HUES6 (cell line): ENCODE data around the gene CPZ.
"Not testable (repeated sequence)": the region's sequence is repeated elsewhere in the genome, so short reads cannot be mapped to it uniquely, and the experiment has no call there.

ENCODE experiments used
- H3K27ac ChIP-seq: 2 replicates; pipeline ENCODE4 v1.7.0; 2013; ENCODE audit warnings: low read depth, mild to moderate bottlenecking, low read length, inconsistent platforms
- H3K27me3 ChIP-seq: 2 replicates; pipeline ENCODE4 v1.6.1; 2013; ENCODE audit warnings: low read length; ENCODE audit not compliant: control insufficient read depth, insufficient read depth
- H3K36me3 ChIP-seq: 2 replicates; pipeline ENCODE4 v1.6.1; 2013; ENCODE audit warnings: low read length; ENCODE audit not compliant: control insufficient read depth, insufficient read depth
- H3K4me1 ChIP-seq: 2 replicates; pipeline ENCODE4 v1.6.1; 2013; ENCODE audit warnings: low read length; ENCODE audit not compliant: control insufficient read depth, insufficient read depth
- H3K4me3 ChIP-seq: 2 replicates; pipeline ENCODE4 v1.5.1; 2013; ENCODE audit warnings: low read depth, low read length
- H3K9ac ChIP-seq: one replicate; pipeline ENCODE4 v1.6.1; 2013; ENCODE audit warnings: mild to moderate bottlenecking, low read length
- H3K9me3 ChIP-seq: 2 replicates; pipeline ENCODE4 v1.6.1; 2013; ENCODE audit warnings: low read depth, low read length; ENCODE audit not compliant: control insufficient read depth, insufficient read depth

CPZ gene

DNA sequence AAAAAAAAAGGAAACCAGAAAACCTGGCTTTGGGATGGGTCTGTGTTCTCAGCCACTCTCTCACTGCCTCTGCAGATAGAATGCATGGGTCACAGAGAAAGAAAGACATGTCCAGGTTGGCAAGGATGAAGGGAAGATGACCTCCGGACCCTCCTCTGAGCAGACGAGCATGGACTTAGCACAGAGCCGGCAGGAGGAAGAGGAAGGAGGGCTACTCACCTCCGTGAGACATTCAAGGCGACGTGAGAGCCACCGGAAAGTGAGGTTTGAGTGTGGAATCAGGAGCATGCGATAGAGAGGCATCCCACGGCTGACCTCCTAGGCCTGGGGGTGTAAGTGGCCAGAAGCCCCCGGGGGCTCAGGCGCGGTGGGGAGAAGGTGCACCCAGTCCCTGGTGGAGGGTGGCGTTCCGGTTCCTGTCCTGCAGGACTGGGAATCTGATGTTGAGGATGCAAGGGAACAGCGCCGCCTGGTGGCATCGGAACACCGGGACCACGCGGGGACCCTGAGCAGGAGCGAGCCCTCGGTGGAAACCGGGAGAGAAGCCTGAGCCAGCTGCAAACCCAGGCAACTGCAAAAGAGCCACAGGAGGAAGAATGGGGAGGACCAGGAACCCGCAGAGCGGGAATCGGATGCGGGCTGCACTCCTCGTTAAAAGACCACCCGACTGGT lies 32.2 kb downstream of the CPZ start:
- H3K4me3 ChIP-seq, H3K36me3 ChIP-seq, H3K9me3 ChIP-seq, H3K4me1 ChIP-seq, H3K9ac ChIP-seq, H3K27me3 ChIP-seq, H3K27ac ChIP-seq: not testable (repeated sequence)

GRCh38 chr4:8630240-8630905 lies 37.8 kb downstream of the CPZ start:
- not testable (repeated sequence) for H3K27me3 ChIP-seq, H3K4me1 ChIP-seq, H3K36me3 ChIP-seq, H3K4me3 ChIP-seq, H3K9ac ChIP-seq, H3K9me3 ChIP-seq, H3K27ac ChIP-seq

GRCh38 chr4:8631896-8632295 lies 39.3 kb downstream of the CPZ start:
- not testable (repeated sequence) for H3K27ac ChIP-seq, H3K27me3 ChIP-seq, H3K9ac ChIP-seq, H3K4me1 ChIP-seq, H3K9me3 ChIP-seq, H3K4me3 ChIP-seq, H3K36me3 ChIP-seq

GRCh38 chr4:8634773-8635172 lies 42.2 kb downstream of the CPZ start:
- H3K4me1 ChIP-seq, H3K9ac ChIP-seq, H3K4me3 ChIP-seq, H3K36me3 ChIP-seq, H3K9me3 ChIP-seq, H3K27ac ChIP-seq: not testable (repeated sequence)
- peaks cover 14% of the 10 kb centered on the region; the same call in 1 of the 2 replicates for H3K27me3 ChIP-seq

GRCh38 chr4:8635897-8636554 lies 43.5 kb downstream of the CPZ start:
- H3K27me3 ChIP-seq: peaks cover 14% of the 10 kb centered on the region; the same call in 1 of the 2 replicates
- H3K27ac ChIP-seq, H3K36me3 ChIP-seq, H3K4me1 ChIP-seq, H3K9me3 ChIP-seq, H3K9ac ChIP-seq, H3K4me3 ChIP-seq: not testable (repeated sequence)

GRCh38 chr4:8637456-8637984 lies 45.0 kb downstream of the CPZ start:
- H3K9ac ChIP-seq: no peak overlapping the region
- no peaks in the 10 kb centered on the region for H3K36me3 ChIP-seq
- no peak overlapping the region for H3K4me3 ChIP-seq
- H3K9me3 ChIP-seq: no peaks in the 10 kb centered on the region
- peaks cover 14% of the 10 kb centered on the region; the same call in 1 of the 2 replicates for H3K27me3 ChIP-seq
- no peak overlapping the region for H3K27ac ChIP-seq
- no peaks in the 10 kb centered on the region for H3K4me1 ChIP-seq

DNA sequence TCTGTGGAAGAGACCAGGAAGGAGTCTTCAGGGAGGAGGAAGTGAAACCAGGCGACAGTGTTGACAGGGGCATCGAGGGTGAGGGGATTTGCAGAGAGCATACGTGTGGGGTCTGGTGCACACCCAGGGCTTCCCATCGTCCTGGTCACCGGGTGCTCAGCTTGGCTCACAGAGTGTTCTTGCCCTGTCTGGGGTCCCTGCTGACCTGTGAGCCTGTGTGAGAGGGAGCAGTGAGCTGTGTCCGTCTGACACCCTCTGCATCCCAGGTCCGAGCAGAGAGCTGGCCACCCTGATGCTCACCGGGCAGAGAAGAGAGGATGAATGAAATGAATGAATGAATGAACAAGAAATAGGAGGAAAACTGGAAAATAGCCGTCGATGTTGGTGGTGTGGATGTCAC lies 46.5 kb downstream of the CPZ start:
- Histone ChIP-seq H3K9me3 (no peaks in the 10 kb centered on the region), H3K9ac (no peak overlapping the region), H3K27ac (no peak overlapping the region), H3K4me1 (no peaks in the 10 kb centered on the region), H3K27me3 (peaks cover 14% of the 10 kb centered on the region; the same call in 1 of the 2 replicates), H3K4me3 (no peak overlapping the region), H3K36me3 (no peaks in the 10 kb centered on the region)

DNA sequence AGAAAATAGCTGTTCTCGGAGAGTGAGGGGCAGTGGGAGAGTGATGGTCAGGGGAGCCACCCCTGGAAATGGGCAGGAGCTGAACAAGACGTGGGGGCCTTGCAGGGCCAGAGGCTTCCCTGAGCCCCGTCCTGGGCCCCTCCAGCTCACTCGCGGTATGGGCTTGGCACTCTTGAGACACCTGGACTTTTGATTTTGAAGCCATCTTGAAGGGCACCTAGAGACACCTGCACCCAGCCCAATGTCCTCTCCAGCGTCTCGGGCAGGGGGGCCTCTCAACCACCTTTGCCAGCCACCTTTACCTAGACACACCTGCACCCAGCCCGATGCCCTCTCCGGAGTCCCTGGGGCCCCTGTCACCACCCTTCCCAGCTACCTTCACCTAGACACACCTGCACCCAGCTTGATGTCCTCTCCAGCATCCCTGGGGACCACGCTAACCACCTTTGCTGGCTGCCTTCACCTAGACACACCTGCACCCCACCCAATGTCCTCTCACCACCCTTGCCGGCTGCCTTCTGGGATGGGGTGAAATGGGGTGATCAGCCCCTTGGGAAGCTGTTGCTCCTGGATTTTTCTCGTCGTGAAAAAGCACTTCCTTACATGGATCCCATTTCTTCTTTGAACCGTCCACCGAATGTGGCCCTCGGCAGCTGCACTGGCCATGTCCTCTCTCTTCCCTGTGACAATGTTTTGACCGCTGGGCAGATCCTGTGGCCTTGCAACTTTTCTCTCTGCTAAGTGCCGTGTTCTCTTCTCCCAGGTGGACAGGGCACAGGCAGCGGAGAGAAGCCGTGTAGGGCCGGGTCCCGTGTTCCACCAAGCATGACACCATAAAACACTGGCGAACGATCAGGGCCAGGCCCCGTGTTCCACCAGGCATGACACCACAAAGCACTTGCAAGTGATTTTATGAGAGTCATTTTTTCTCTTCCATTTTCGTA lies 47.5 kb downstream of the CPZ start:
- Histone ChIP-seq H3K27me3 (peaks cover 14% of the 10 kb centered on the region; the same call in 1 of the 2 replicates), H3K4me1 (no peaks in the 10 kb centered on the region), H3K27ac (no peak overlapping the region), H3K9ac (no peak overlapping the region), H3K9me3 (no peaks in the 10 kb centered on the region), H3K4me3 (no peak overlapping the region), H3K36me3 (no peaks in the 10 kb centered on the region)

DNA sequence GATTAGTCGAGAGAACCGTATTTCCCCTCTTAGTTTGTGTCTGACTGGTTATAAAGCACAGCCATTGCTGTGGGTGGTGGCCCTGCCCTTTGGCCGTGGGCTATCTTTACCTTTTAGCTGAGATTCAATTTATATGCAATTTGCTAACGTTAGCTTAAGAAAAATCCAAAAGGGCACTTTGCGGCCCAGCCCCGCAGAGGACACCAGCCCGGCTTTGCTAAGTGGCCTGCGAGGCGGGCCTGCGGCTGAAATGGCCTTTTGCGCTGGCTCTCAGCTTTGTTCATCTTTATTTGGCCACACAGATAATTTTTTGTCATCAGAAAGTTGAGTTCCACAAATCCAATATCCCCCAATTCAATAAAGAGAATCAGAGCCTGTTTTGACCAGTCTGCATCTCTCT lies 48.3 kb downstream of the CPZ start:
- no peak overlapping the region for H3K4me3 ChIP-seq
- H3K27ac ChIP-seq: no peak overlapping the region
- H3K9ac ChIP-seq: no peak overlapping the region
- H3K9me3 ChIP-seq: no peaks in the 10 kb centered on the region
- no peaks in the 10 kb centered on the region for H3K36me3 ChIP-seq
- no peaks in the 10 kb centered on the region for H3K4me1 ChIP-seq
- H3K27me3 ChIP-seq: peaks cover 14% of the 10 kb centered on the region; the same call in 1 of the 2 replicates

- no peaks in the 10 kb centered on the region for H3K36me3 ChIP-seq
- H3K9me3 ChIP-seq: no peaks in the 10 kb centered on the region
- no peaks in the 10 kb centered on the region for H3K4me1 ChIP-seq
- H3K9ac ChIP-seq: no peak overlapping the region
- no peak overlapping the region for H3K27ac ChIP-seq
- H3K27me3 ChIP-seq: peaks cover 14% of the 10 kb centered on the region; the same call in 1 of the 2 replicates
- no peak overlapping the region for H3K4me3 ChIP-seq
These were observed 48.7 kb downstream of the CPZ start for GRCh38 chr4:8641256-8641655.
